GM19455 (cell line): Measurements from ENCODE around the gene GRAP.
"Not testable (repeated sequence)": the region's sequence is repeated elsewhere in the genome, so short reads cannot be mapped to it uniquely, and the experiment has no call there.

Source experiments
- ATAC-seq: cut with Tn5 transposase; IDR thresholded peaks from one replicate; pipeline ENCODE4 v1.9.1; 2021; ENCODE audit not compliant: unreplicated experiment

Gene GRAP

GRCh38 chr17:19043032-19043431, 3.7 kb downstream of the GRAP start:
- ATAC-seq, result not testable (repeated sequence)

GRCh38 chr17:19042369-19042768, 4.4 kb downstream of the GRAP start:
- ATAC-seq, result not testable (repeated sequence)

GRCh38 chr17:19041871-19042270, 4.9 kb downstream of the GRAP start:
- not testable (repeated sequence) for ATAC-seq

GRCh38 chr17:19040350-19040749, 6.4 kb downstream of the GRAP start:
- not testable (repeated sequence) for ATAC-seq

GRCh38 chr17:19038730-19039129, 8.0 kb downstream of the GRAP start:
- ATAC-seq, result not testable (repeated sequence)

GRCh38 chr17:19038007-19038406, 8.8 kb downstream of the GRAP start:
- not testable (repeated sequence) for ATAC-seq

GRCh38 chr17:19037547-19037946, 9.2 kb downstream of the GRAP start:
- ATAC-seq, result not testable (repeated sequence)

GRCh38 chr17:19036186-19036585, 10.6 kb downstream of the GRAP start:
- not testable (repeated sequence) for ATAC-seq

GRCh38 chr17:19032377-19032988, 14.3 kb downstream of the GRAP start:
- peak; percentile 57 for ATAC-seq

GRCh38 chr17:19031729-19032128, 15.0 kb downstream of the GRAP start:
- not testable (repeated sequence) for ATAC-seq

- ATAC-seq, result not testable (repeated sequence)
Measured at GRCh38 chr17:19030771-19031449, 15.8 kb downstream of the GRAP start.

GRCh38 chr17:19029740-19030139, 17.0 kb downstream of the GRAP start:
- not testable (repeated sequence) for ATAC-seq

GRCh38 chr17:19028671-19029070, 18.1 kb downstream of the GRAP start:
- not testable (repeated sequence) for ATAC-seq

- ATAC-seq, result no peak
Measured at GRCh38 chr17:19024101-19025078, 22.4 kb downstream of the GRAP start.

- ATAC-seq, result no peak
Measured at GRCh38 chr17:19023209-19023999, 23.4 kb downstream of the GRAP start.

GRCh38 chr17:19022747-19023146, 24.0 kb downstream of the GRAP start:
- ATAC-seq, result no peak

GRCh38 chr17:19022128-19022527, 24.6 kb downstream of the GRAP start:
- ATAC-seq, result no peak

- no peak for ATAC-seq
Measured at GRCh38 chr17:19021622-19022083, 25.1 kb downstream of the GRAP start.

GRCh38 chr17:19021011-19021621, 25.6 kb downstream of the GRAP start:
- ATAC-seq, result not testable (repeated sequence)

- ATAC-seq, result no peak
Measured at GRCh38 chr17:19020016-19020415, 26.7 kb downstream of the GRAP start.
